Kidney epithelial cell (primary cell): Measurements from ENCODE around the gene PHF21A. TPM values are rescaled to one million over a fixed set of nuclear protein-coding genes. Genes with fewer than 3 reads are reported as not detected.
"Not testable (repeated sequence)": the region's sequence is repeated elsewhere in the genome, so short reads cannot be mapped to it uniquely, and the experiment has no call there.

Experiments
- DNase-seq: peaks from one replicate; pipeline ENCODE4 v3.0.0-alpha.2; 2010; ENCODE audit warnings: low read depth
- H3K27me3 ChIP-seq: 2 replicates; pipeline ENCODE4 v1.6.0; 2011; ENCODE audit warnings: low read length; ENCODE audit not compliant: control insufficient read depth, insufficient read depth
- H3K36me3 ChIP-seq: 2 replicates; pipeline ENCODE4 v1.5.1; 2011; ENCODE audit warnings: low read length; ENCODE audit not compliant: control insufficient read depth, insufficient read depth
- H3K4me3 ChIP-seq: 2 replicates; pipeline ENCODE4 v1.5.1; 2011; ENCODE audit warnings: low read depth, mild to moderate bottlenecking, control low read depth, low read length
- total RNA-seq: library from RNA; depleted of rRNA; stranded (reverse); fragments of >200 nt; gene quantifications from 2 replicates; pipeline ENCODE4 v1.2.3, GENCODE V29; 2015
- TF ChIP-seq, protein P1 (sequence below): IDR thresholded peaks from 2 replicates; pipeline ENCODE4 v1.5.1; 2011; ENCODE audit warnings: mild to moderate bottlenecking, moderate library complexity, low read length, control low read depth, inconsistent platforms; ENCODE audit not compliant: insufficient read depth, poor library complexity, severe bottlenecking

The PHF21A gene
- total RNA-seq, 1 donor from 2014 or later, result 11.8 TPM

DNA sequence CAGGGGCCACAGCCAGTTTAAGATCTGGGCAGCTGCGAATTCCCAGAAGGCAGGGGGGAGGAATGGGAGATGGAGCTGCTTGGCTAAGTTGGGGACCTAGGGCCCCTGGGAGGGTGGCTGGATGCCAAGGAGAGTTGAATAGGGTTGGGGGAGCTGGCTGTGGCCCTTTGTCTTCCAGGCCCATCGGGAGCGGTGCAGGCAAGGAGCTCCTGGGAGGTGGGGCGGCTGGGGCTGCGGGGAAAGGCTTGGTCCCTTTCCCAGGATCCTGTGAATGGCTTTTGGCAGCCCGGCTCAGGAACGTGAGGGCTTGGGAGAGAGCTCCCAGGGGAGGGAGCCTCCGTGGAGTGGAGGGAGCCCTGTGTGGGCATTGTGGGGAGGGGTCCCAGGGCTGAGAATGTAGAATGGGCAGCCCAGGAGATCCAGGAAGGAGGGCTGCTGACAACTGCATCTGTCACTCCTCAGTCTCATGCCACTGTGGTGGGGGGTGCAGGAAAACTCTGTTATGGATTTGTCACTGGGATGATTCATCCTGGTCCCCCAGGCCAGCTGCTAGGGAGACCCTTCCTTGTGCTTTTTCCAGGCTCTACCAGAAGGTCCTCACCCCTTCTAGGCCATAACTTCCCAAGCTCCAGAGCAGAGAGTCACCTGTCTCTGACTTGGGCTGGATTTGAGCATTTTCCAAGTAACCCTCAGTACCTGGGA lies 220.2 kb downstream of the PHF21A start:
- TF ChIP-seq, protein P1, sequence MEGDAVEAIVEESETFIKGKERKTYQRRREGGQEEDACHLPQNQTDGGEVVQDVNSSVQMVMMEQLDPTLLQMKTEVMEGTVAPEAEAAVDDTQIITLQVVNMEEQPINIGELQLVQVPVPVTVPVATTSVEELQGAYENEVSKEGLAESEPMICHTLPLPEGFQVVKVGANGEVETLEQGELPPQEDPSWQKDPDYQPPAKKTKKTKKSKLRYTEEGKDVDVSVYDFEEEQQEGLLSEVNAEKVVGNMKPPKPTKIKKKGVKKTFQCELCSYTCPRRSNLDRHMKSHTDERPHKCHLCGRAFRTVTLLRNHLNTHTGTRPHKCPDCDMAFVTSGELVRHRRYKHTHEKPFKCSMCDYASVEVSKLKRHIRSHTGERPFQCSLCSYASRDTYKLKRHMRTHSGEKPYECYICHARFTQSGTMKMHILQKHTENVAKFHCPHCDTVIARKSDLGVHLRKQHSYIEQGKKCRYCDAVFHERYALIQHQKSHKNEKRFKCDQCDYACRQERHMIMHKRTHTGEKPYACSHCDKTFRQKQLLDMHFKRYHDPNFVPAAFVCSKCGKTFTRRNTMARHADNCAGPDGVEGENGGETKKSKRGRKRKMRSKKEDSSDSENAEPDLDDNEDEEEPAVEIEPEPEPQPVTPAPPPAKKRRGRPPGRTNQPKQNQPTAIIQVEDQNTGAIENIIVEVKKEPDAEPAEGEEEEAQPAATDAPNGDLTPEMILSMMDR, result no peak
- Histone ChIP-seq H3K36me3 (no peaks in the 10 kb centered on the region), H3K4me3 (peak overlapping the region; percentile 55), H3K27me3 (peaks cover 24% of the 10 kb centered on the region)
- DNase-seq, result no peak

DNA sequence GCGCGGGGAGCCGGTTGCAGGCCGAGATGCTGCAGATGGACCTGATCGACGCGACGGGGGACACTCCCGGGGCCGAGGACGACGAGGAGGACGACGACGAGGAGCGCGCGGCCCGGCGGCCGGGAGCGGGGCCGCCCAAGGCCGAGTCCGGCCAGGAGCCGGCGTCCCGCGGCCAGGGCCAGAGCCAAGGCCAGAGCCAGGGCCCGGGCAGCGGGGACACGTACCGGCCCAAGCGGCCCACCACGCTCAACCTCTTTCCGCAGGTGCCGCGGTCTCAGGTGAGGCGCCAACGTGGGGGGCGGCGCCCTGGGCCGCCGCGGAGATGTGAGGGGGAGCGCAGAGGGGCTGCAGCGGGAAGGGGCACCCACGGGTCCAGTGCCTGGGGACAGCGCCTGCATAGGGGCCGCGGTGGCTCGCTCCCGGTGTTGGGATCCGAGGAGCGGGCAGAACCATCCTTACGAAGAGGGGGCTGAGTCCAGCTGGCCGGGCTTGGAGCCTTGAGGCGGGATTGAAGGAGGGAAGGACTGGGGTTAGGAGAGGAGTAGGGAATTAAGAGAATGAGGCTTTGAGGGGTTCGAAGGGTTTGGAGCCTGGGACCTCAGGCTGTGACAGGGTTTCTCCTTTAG lies 221.0 kb downstream of the PHF21A start:
- Histone ChIP-seq H3K27me3 (peaks cover 29% of the 10 kb centered on the region), H3K4me3 (peak overlapping the region; percentile 55)
- not testable (repeated sequence) for DNase-seq, H3K36me3 ChIP-seq

DNA sequence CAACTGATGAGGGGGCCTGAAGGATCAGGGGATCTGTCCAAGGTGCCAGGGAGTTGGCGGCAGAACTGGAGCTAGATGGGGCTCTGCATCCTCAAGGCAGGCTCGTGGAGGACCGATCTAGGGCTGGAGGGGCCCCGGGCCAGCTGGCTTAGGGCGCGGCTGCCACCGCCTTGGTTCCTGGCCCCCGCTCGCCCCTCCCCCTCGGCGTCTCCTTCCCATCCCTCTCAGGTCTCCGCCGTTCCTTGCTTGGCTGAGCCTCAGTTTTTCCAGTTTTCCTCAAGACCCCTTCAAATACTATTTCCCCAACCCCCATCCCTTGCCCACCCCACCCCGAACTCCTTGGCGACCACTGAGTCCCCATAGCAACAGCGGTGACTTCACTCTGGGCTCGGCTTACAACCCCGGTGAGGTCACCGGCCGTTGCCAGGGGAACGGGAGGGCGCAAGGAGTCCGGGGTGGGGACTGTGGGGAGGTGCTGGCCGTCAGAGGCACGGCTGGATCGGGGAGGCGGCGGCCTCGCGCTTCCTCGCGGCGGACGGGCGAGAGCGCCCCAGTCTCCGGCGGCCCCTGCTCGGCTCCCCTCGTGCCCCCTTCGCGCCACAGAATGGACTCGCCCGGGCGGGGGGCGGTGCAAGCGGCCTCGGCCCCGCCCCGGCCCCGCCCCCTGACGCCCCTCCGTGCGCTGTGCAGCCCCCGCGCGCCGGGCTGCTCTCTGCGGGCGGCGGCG lies 221.6 kb downstream of the PHF21A start:
- Histone ChIP-seq H3K36me3 (no peaks in the 10 kb centered on the region), H3K27me3 (peaks cover 29% of the 10 kb centered on the region), H3K4me3 (peak overlapping the region; percentile 55)
- TF ChIP-seq, protein P1, result no peak
- DNase-seq, result peak; percentile 54

DNA sequence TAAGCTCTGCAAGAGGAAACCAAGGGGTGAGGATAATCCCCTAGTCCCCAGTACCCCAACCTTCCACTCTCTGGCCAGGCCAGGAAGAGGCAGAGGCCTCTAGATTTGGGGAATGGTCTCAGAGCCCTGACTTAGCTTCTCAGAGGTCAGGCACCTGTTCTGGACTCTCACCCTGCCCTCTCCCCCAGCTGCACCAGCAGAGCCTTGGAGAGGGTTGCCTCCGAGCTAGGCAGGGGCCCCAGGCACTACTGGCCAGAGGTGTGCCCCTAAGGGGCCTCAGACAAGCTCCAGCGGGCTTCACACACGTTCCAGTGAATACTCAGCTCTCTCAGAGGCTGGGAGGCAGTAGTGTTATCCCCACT lies 222.2 kb downstream of the PHF21A start:
- Histone ChIP-seq H3K36me3 (no peaks in the 10 kb centered on the region), H3K4me3 (no peak overlapping the region), H3K27me3 (peaks cover 29% of the 10 kb centered on the region)
- no peak for DNase-seq
- TF ChIP-seq, protein P1, result no peak

DNA sequence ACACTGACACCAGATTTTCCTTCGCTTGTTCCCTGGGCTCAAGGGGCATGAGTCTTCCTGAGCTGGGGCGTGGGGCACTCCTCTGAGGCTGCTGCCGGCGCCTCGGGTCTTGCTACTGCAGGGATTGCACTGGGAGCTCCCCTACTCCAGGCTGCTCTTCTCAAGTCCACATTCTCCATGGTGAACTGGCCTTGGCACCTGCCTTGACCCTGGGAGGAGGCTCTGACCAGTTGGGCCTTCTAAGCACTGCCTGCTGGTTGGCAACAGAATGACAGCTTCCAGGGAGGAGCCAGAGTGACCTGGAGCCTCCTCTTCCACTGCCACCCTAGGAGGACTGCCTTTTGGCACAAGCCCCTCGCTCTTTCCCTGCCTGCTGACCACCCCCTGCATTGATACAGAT lies 223.7 kb downstream of the PHF21A start:
- Histone ChIP-seq H3K36me3 (no peaks in the 10 kb centered on the region), H3K27me3 (peaks cover 34% of the 10 kb centered on the region), H3K4me3 (no peak overlapping the region)
- TF ChIP-seq, protein P1, result no peak
- no peak for DNase-seq

DNA sequence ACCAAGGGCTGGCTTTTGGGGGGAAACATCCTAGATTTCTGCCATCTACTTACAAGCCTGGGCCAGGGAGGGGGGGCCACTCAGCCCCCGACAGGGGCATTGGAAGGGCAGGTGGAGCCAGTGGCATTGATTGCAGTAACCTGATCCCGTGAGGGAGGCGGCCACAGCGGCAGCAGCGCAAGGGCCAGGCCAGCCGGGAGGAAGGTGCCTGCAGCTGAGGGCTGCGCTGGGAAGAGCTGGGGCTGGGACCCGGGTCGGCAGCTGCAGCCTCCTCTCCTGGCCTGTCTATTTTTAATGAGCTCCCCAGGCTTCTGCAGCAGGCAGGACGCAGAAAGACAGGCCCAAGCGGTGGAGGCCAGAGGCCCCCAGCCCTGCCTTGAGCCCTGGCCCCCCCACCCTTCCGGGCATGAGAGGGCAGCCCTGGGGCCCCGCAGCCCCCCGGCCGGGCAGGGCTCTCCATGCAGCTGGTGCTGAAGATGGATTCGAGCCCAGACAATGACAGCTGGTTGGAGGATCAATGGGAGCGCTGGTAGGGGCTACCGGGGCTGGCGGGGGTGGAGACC lies 224.8 kb downstream of the PHF21A start:
- DNase-seq, result no peak
- TF ChIP-seq, protein P1, result no peak
- Histone ChIP-seq H3K36me3 (no peaks in the 10 kb centered on the region), H3K4me3 (no peak overlapping the region), H3K27me3 (peaks cover 34% of the 10 kb centered on the region)
